HuH-7 (cell line): ENCODE results near the gene ADGRF3.
"Not testable (repeated sequence)": the region's sequence is repeated elsewhere in the genome, so short reads cannot be mapped to it uniquely, and the experiment has no call there.

ENCODE experiments used
- DNase-seq: peaks from one replicate; pipeline ENCODE4 v3.0.0; 2011; ENCODE audit warnings: low spot score

ADGRF3 gene

GRCh38 chr2:26351375-26352090, 4.9 kb upstream of the ADGRF3 start:
- DNase-seq: no peak

- no peak for DNase-seq
These were observed 3.1 kb upstream of the ADGRF3 start for GRCh38 chr2:26349690-26350089.

- DNase-seq: no peak
These were observed 787 bp upstream of the ADGRF3 start for GRCh38 chr2:26347286-26347865.

- DNase-seq: peak; percentile 86
These were observed 790 bp downstream of the ADGRF3 start, which contains the start of gene SELENOI for GRCh38 chr2:26345545-26346453. Gene SELENOI (plus strand): TSS chr2:26346143. CDS start chr2:26346233, 90 bp downstream.

GRCh38 chr2:26345283-26345544, 1.4 kb downstream of the ADGRF3 start:
- no peak for DNase-seq

GRCh38 chr2:26344581-26345282, 1.9 kb downstream of the ADGRF3 start:
- no peak for DNase-seq

GRCh38 chr2:26340831-26341230, 5.8 kb downstream of the ADGRF3 start:
- no peak for DNase-seq

GRCh38 chr2:26337298-26337697, 9.3 kb downstream of the ADGRF3 start:
- no peak for DNase-seq

- no peak for DNase-seq
These were observed 9.9 kb downstream of the ADGRF3 start for GRCh38 chr2:26336719-26337118.

GRCh38 chr2:26335231-26335630, 11.4 kb downstream of the ADGRF3 start:
- no peak for DNase-seq

GRCh38 chr2:26333293-26333692, 13.3 kb downstream of the ADGRF3 start:
- DNase-seq: no peak

- not testable (repeated sequence) for DNase-seq
These were observed 15.3 kb downstream of the ADGRF3 start for GRCh38 chr2:26331321-26331720.

GRCh38 chr2:26330604-26331003, 16.0 kb downstream of the ADGRF3 start:
- no peak for DNase-seq

GRCh38 chr2:26330114-26330549, 16.5 kb downstream of the ADGRF3 start:
- peak; percentile 62 for DNase-seq

- not testable (repeated sequence) for DNase-seq
These were observed 17.5 kb downstream of the ADGRF3 start for GRCh38 chr2:26329083-26329482.

- DNase-seq: no peak
These were observed 19.0 kb downstream of the ADGRF3 start for GRCh38 chr2:26327291-26328272.

- no peak for DNase-seq
These were observed 20.1 kb downstream of the ADGRF3 start for GRCh38 chr2:26326514-26326913.

- DNase-seq: no peak
These were observed 20.7 kb downstream of the ADGRF3 start for GRCh38 chr2:26325851-26326250.

- no peak for DNase-seq
These were observed 21.7 kb downstream of the ADGRF3 start for GRCh38 chr2:26324903-26325302.

GRCh38 chr2:26324479-26324878, 22.1 kb downstream of the ADGRF3 start:
- not testable (repeated sequence) for DNase-seq

- DNase-seq: no peak
These were observed 27.6 kb downstream of the ADGRF3 start for GRCh38 chr2:26318950-26319349.
